Mucosa of stomach (tissue), 1 donor: ENCODE measurements around the gene ADM2.
"Not testable (repeated sequence)": the region's sequence is repeated elsewhere in the genome, so short reads cannot be mapped to it uniquely, and the experiment has no call there.

Experiments
- H3K27me3 ChIP-seq: one replicate; pipeline ENCODE4 v1.7.0; 2013; ENCODE audit warnings: mild to moderate bottlenecking, low read length; ENCODE audit not compliant: control insufficient read depth, insufficient read depth
- H3K36me3 ChIP-seq: one replicate; pipeline ENCODE4 v1.7.0; 2013; ENCODE audit warnings: low read length; ENCODE audit not compliant: control insufficient read depth, insufficient read depth
- H3K4me1 ChIP-seq: one replicate; pipeline ENCODE4 v1.7.0; 2013; ENCODE audit warnings: mild to moderate bottlenecking, low read length; ENCODE audit not compliant: control insufficient read depth, insufficient read depth
- H3K4me3 ChIP-seq: one replicate; pipeline ENCODE4 v1.7.0; 2013; ENCODE audit warnings: low read length
- H3K9ac ChIP-seq: one replicate; pipeline ENCODE4 v1.7.0; 2013; ENCODE audit warnings: mild to moderate bottlenecking, low read length, moderate library complexity
- H3K9me3 ChIP-seq: one replicate; pipeline ENCODE4 v1.7.0; 2013; ENCODE audit warnings: mild to moderate bottlenecking, low read length, moderate library complexity; ENCODE audit not compliant: control insufficient read depth
- donor health status: Pancreatic carcinoma.

ADM2 gene

GRCh38 chr22:50507991-50508884, 26.9 kb downstream of the ADM2 start, which contains the start of gene NCAPH2:
Gene NCAPH2 (plus strand): TSS chr22:50508224. CDS start chr22:50508338, 114 bp downstream.
- no peaks in the 10 kb centered on the region for H3K27me3 ChIP-seq
- no peaks in the 10 kb centered on the region for H3K9me3 ChIP-seq
- H3K4me1 ChIP-seq = peaks cover 26% of the 10 kb centered on the region
- H3K9ac ChIP-seq = peak within 1 kb of the TSS; percentile 82
- peak within 1 kb of the TSS; percentile 82 for H3K4me3 ChIP-seq
- no peaks in the 10 kb centered on the region for H3K36me3 ChIP-seq

GRCh38 chr22:50508897-50509296, 27.6 kb downstream of the ADM2 start:
- Histone ChIP-seq H3K9me3 (no peaks in the 10 kb centered on the region), H3K36me3 (no peaks in the 10 kb centered on the region), H3K9ac (peak overlapping the region; percentile 65), H3K27me3 (no peaks in the 10 kb centered on the region), H3K4me1 (peaks cover 26% of the 10 kb centered on the region), H3K4me3 (peak overlapping the region; percentile 72)

- Histone ChIP-seq H3K4me1 (peaks cover 11% of the 10 kb centered on the region), H3K27me3 (no peaks in the 10 kb centered on the region), H3K36me3 (no peaks in the 10 kb centered on the region), H3K9me3 (no peaks in the 10 kb centered on the region), H3K4me3 (no peak overlapping the region), H3K9ac (no peak overlapping the region)
Observed at GRCh38 chr22:50513175-50513574, 31.8 kb downstream of the ADM2 start.

GRCh38 chr22:50516068-50516467, 34.7 kb downstream of the ADM2 start:
- Histone ChIP-seq H3K4me3 (no peak overlapping the region), H3K36me3 (peaks cover 7% of the 10 kb centered on the region), H3K4me1 (no peaks in the 10 kb centered on the region), H3K27me3 (no peaks in the 10 kb centered on the region), H3K9ac (no peak overlapping the region), H3K9me3 (no peaks in the 10 kb centered on the region)

- Histone ChIP-seq H3K36me3 (peaks cover 7% of the 10 kb centered on the region), H3K9me3 (no peaks in the 10 kb centered on the region), H3K4me3 (no peak overlapping the region), H3K27me3 (no peaks in the 10 kb centered on the region), H3K4me1 (no peaks in the 10 kb centered on the region), H3K9ac (no peak overlapping the region)
Observed at GRCh38 chr22:50516891-50517290, 35.5 kb downstream of the ADM2 start.

GRCh38 chr22:50517495-50518260, 36.3 kb downstream of the ADM2 start:
- Histone ChIP-seq H3K9ac (no peak overlapping the region), H3K4me3 (no peak overlapping the region), H3K36me3 (peaks cover 14% of the 10 kb centered on the region), H3K9me3 (no peaks in the 10 kb centered on the region), H3K27me3 (no peaks in the 10 kb centered on the region), H3K4me1 (no peaks in the 10 kb centered on the region)

GRCh38 chr22:50518606-50519005, 37.3 kb downstream of the ADM2 start:
- Histone ChIP-seq H3K36me3 (peaks cover 24% of the 10 kb centered on the region), H3K4me1 (peaks cover 8% of the 10 kb centered on the region), H3K9ac (no peak overlapping the region), H3K9me3 (no peaks in the 10 kb centered on the region), H3K4me3 (no peak overlapping the region), H3K27me3 (no peaks in the 10 kb centered on the region)

- H3K27me3 ChIP-seq = no peaks in the 10 kb centered on the region
- H3K36me3 ChIP-seq = peaks cover 26% of the 10 kb centered on the region
- no peaks in the 10 kb centered on the region for H3K9me3 ChIP-seq
- no peak overlapping the region for H3K9ac ChIP-seq
- H3K4me1 ChIP-seq = peaks cover 14% of the 10 kb centered on the region
- no peak overlapping the region for H3K4me3 ChIP-seq
Observed at GRCh38 chr22:50519151-50519550, 37.8 kb downstream of the ADM2 start.

- not testable (repeated sequence) for H3K9ac ChIP-seq, H3K4me3 ChIP-seq, H3K9me3 ChIP-seq, H3K27me3 ChIP-seq
- H3K4me1 ChIP-seq = peaks cover 24% of the 10 kb centered on the region
- H3K36me3 ChIP-seq = peaks cover 26% of the 10 kb centered on the region
Observed at GRCh38 chr22:50520184-50520583, 38.8 kb downstream of the ADM2 start.

GRCh38 chr22:50520826-50521453, 39.6 kb downstream of the ADM2 start:
- H3K36me3 ChIP-seq = peaks cover 26% of the 10 kb centered on the region
- H3K9ac ChIP-seq = no peak overlapping the region

GRCh38 chr22:50521710-50522109, 40.4 kb downstream of the ADM2 start:
- peaks cover 28% of the 10 kb centered on the region for H3K4me1 ChIP-seq
- no peak overlapping the region for H3K4me3 ChIP-seq
- H3K36me3 ChIP-seq = peaks cover 26% of the 10 kb centered on the region
- H3K27me3 ChIP-seq = no peaks in the 10 kb centered on the region
- H3K9me3 ChIP-seq = no peaks in the 10 kb centered on the region
- H3K9ac ChIP-seq = no peak overlapping the region

More at GRCh38 chr22:50520826-50521453, 39.6 kb downstream of the ADM2 start:
- Histone ChIP-seq H3K4me1 (peaks cover 24% of the 10 kb centered on the region), H3K4me3 (no peak overlapping the region), H3K9me3 (no peaks in the 10 kb centered on the region), H3K27me3 (no peaks in the 10 kb centered on the region)
